Activated naive CD4-positive, alpha-beta T cell treated with anti-CD3 and anti-CD28 coated beads, Interleukin-2, amount 50 U/mL, for 16 hours (primary cell): ENCODE data around the gene FARS2.
"Not testable (repeated sequence)": the region's sequence is repeated elsewhere in the genome, so short reads cannot be mapped to it uniquely, and the experiment has no call there.

ENCODE experiments used
- DNase-seq: peaks from one replicate; pipeline ENCODE4 v3.0.0-alpha.2; 2020

Gene FARS2

DNA sequence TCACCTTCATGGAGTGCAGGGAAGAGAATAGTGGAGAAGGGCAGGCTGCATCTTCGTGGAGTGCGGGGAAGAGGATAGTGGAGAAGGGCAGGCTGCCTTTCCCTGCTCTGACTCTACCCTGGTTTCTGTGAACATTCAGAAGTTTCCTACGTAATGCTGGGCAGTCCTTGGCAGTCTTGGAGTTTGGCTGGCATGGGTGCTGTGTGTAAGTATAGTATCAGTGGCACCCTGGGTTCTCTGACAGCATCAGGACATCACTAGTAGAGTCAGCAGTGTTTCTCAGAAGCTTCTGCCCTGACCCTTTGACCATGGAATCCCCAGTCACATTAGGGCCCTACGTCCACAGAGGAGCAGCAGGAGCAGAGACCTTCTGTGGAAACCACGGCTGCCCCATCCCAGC, 392.5 kb downstream of the FARS2 start:
- DNase-seq, result no peak

DNA sequence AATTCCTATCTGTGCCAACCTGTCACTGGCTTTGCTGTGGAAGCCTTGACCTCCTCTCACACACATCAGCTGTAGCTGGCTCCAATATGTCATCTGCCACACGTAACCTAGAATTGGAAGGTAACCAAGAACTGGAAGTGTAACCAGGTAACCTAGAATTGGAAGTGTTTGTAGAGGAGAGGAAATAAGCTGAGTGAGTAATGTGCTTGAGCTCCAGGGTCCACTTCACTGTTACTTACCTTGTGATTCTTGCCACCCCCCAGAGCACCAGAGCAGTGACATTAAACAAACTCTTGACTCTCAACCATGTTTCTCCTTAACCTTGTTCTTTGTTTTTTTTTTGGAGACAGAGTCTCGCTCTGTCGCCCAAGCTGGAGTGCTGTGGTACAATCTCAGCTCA, 394.9 kb downstream of the FARS2 start:
- DNase-seq, result no peak

DNA sequence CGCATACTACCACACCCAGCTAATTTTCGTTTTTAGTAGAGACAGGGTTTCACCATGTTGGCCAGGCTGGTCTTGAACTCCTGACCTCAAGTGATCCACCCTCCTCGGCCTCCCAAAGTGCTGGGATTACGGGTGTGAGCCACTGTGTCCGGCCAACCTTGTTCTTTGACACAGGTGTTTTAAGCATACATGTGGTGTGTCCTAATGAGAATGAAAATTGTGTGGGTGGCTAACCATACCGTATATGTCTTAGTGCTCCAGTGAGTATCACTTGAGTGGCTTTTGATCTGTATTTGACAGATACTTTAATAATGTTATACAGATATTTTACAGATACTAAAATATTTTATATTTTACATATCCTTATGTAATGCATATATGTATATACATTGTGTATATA, 395.4 kb downstream of the FARS2 start:
- not testable (repeated sequence) for DNase-seq

DNA sequence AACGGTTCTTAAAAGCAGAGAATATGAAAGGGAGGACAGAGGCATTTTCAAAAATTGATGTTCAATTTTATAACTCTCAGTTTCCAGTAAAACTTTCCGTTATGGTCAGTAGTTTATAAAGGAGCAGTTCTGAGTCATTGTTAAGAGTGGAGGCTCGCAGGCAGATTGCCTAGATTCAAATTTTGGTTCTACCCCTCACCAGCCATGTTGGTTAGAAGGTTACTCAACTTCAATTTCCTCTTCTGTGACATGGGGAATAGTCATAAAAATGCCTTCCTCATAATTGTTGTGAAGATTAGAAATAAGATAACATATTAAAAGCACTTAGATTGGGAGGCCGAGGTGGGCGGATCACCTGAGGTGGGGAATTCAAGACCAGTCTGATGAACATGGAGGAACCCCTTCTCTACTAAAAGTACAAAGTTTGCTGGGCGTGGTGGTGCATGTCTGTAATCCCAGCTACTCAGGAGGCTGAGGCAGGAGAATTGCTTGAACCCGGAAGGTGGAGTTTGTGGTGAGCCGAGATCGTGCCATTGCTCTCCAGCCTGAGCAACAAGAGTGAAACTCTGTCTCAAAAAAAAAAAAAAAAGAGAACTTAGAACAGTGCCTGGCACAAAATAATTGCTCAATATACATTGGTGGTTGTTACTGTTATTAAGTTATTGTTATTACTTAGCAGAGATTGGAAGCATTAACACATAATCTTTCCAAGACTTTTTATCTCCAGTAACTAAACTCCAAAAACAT, 396.5 kb downstream of the FARS2 start:
- DNase-seq, result no peak

DNA sequence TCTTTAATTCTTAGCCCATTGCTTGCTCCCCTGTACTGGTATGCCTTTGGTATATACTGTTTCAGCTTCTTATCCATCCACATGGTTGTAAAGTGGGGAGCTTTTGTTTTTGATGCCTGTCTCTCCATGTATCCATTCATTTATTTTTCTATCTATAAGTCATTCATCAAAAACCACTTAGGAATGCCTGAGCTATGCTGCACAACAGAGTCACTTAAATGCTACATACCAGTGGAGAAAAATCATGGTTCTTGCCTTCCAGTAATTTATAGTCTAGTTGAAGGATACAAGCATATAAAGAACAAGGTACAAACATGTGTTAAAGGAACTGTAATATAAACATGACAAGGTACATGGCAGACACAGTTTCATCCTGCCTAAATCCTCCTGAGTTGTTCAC, 398.2 kb downstream of the FARS2 start:
- DNase-seq, result no peak

DNA sequence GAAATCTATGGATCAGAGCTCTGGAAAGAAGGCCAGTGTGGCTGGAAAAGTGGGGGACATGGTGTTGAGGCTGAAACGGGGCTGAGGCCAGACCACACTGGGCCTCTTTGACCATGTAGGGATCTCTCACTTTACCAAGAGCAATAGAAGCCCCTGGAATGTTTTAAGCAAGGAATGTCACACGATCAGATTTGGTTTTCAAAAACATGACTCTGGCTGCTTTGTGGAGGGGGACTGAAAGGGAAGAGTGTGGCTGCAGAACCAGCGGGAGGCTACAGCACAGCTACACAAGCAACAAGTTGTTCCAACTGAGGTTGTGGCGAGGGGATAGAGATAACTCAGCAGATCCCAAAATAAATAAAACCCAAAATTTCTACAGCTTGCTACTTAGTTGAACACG, 399.5 kb downstream of the FARS2 start:
- no peak for DNase-seq

DNA sequence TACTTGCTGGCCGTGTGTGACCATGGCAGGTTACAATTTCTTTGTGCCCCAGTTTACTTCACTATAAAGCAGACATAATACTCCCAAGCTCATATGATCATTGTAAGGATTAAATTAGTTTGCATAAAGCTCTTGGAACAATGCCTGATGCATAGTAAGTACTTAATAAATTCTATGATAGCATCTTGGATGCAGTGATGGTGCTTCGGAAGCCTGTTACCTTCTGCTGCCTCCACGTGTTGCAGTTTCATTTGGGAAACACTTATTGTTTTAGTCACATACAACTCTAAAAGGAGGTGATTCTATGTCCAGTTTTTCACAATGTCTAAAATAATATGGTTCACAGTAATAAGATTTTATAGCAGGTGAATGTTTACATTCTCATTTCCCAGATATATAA, 401.5 kb downstream of the FARS2 start:
- no peak for DNase-seq

DNA sequence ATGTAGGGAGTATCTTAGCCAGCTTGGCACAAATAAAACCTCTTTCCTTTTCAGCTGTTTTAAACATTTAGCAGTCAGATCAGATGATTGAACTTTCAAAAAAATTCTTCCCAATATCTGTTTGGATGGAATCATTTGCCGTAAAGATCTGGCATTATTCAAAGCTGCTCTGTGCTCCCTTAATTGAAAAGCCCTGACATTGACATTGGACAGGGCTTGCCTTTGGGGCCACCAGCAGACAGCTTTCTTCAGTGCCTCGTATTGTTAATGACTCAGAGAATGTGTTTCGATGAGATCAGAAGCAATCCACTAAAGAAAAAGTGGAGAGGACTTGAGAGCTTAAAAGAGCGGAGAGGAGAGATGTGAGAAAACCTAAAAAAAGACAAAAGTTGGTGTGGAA, 401.9 kb downstream of the FARS2 start:
- DNase-seq, result no peak

DNA sequence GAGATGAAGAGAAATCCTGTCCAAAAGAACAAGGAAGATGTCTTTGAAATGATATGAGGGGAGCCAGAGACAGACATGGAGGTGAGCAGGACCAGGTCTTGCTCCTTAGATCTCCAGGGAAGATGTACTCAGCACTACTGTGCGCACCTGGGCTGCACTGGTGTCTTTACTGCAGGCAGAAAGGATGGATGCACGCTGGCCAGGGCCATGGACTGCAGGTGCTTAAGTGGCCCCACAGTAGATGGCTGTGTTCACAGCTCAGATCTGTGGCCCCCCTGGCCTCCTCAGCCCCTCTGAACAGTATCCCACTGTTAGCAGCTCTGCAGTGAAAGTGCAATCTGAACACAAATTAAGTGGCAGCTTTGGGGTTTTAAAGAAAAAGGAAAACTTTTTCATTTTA, 402.4 kb downstream of the FARS2 start:
- no peak for DNase-seq

DNA sequence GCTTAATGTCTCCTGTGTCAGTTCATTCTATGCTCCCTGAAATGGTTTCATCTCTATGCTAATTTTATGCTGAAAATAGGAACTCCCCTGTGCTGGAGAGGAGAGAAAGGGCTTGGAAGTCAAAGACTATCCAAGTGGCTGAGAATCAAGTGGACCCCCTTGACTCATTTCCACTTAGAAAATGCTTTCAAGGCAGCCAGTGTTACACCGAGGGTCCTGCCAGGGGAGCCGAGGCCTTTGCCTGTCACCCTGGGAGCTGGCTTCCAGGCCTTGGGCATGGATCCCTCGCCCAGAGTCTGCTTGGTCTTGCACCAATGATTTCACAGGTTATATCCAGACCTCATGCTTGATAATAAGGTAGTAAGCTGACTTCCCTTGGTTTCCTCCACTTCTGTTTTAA, 402.8 kb downstream of the FARS2 start:
- no peak for DNase-seq

DNA sequence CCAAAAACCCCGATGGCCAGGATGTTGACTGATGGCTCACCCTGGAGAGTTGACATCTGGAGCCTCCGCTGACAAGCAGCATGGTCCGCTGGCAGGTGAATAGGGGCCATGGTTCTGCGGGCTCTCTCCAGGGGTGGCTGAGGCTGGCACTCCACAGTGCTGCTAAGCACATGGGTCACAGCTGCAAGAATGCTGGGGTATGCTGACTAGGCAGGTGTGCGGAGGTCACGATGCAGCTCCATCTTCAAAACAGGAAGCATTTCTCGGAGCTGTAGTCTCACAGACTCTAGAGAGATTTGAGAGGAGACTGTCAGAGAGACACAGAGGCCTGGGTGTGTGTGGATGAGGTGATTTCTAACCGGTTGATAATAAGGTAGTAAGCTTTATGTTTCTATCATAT, 403.9 kb downstream of the FARS2 start:
- DNase-seq, result peak; percentile 20

DNA sequence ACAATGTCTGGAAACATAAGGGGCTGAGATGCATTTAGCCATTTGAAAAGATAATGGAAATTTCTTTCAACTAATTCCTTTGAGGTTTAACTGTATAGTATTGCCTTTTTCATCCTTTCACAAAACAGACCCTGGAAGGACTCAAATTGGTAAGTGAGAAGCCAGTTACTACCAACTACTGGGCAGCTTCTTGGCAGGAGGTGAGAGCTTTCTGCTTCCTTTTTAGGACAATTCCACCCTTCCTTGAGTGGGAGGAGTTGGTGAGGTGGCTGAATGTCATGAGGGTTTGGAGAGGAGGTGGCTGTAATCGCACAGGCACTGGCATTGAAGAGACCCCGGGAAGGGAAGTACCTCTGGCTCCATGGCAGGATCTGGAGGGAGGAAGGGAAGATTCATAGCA, 404.4 kb downstream of the FARS2 start:
- no peak for DNase-seq

DNA sequence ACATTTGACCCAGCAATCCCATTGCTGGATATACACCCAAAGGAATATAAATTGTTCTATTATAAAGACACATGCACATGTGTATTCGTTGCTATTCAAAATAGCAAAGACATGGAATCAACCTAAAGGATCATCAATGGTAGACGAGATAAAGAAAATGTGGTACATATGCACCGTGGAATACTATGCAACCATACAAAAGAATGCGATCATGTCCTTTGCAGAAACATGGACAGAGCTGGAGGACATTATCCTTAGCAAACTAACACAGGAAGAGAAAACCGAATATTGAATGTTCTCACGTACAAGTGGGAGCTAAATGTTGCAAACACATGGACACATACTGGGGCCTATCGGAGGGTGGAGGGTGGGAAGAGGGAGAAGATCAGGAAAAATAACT, 405.4 kb downstream of the FARS2 start:
- no peak for DNase-seq

DNA sequence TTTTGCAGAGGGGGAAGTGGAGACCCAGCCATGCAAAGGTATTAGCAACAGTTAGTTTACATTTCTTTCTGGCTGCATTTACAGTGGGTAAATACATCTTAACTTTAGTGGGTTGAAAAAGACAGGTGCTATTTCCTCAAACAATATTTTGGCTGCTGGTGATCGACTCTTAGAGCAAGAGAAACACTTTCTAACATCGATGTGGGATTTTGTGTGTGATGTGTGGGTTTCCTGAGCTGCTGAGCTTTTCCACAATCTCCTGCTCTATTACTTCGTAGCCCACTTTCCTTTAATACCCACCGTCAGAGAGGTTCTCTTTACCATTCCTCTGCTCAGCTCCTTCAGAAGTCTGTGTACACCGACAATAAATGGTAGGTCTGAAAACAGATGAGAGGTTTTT, 406.4 kb downstream of the FARS2 start:
- DNase-seq, result no peak

DNA sequence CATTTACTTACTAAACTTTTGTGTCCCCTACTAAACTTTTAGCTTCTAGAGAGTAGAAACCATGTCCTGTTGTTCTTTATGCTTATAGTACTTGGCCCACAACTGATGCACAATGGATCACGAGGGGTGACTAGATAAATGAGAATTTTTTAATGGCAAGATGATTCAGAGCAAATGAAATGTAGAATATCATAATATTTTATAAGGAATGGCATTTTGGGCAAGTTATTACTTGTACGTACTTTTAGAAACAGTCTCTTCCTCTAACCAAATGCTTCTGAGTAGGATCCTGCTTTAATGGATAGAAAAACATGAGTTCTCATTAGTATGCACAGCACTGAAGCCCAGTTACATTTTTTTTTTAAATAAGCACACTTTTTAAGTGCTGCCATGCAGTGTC, 409.1 kb downstream of the FARS2 start:
- no peak for DNase-seq

DNA sequence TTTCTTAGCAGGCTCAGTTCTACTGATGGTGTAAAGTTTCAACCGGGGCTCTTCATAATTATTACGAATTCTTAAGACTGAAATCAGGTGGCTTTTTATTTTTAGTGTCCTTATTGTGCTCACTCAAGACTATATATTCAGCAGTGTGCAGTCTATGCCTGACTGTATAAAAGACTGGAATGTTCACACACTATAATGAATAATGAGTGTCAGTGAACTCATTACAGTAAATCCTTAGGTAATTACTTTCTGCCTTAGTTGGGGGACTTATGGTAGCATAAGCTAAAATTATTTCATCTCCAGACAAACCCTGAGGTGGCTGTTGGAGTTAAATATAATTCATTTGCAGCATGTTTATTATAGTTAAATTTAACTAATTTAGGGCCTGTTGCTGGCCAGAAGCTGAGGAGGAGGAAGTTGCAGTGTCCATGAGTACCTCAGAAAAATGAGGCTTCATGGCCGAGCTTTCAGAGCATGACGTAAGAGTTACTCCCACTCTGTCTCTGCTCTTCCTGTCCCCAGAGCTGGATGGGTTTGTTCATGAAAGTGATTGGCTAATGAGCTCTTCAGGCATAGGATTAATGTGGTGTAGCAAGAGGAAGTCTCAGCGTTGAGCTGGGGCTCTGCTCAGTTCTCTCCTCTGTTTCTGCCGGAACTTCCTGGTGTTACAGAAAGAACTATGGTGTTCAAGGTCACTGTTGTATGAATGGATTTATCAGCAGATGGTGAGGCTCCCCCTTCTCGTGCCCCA, 409.7 kb downstream of the FARS2 start:
- DNase-seq, result no peak

DNA sequence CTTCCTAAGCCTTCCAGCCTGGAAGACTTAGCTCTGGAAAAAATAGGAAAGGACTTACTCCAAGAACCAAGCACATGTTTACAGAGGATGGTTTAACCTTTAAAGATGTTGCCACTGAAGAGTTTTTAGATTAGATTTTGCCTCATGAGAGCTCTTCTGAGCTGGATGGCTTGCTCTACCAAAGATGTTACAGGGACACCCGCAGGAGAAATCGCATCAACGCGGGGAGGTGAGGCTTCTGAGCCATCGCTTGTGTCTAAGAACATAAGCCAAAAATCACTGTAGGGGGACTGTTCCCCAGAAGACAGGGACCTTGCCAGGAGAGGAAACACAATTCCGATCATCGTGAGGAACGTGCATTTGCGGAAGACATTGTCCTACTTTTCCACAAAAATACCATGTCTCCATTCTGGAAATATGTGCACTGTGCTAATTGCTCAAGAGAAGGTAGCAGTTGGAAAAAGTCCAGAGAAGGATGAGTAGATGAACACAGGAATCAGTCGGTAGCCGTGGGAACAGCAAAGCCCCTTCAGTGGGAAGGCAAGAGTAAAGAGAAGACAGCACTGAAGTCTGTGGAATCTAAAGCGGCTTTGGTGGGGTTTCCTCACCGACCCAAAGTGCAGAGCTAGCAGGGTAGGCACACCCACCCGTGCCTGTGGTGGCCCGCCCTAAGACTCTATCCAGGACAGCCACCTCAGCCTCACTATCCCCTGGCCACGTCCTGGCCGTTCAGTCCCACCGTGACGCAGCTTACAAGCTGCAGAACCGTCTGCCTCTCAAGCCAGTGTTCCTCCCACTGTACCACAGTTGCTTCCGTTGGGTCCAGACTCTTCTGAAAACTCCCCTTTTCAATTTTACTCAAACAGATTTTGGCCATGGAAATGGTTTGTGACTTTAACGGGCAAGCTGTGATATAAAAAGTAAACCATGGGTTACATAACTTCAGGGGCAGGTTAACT, 410.6 kb downstream of the FARS2 start:
- no peak for DNase-seq

DNA sequence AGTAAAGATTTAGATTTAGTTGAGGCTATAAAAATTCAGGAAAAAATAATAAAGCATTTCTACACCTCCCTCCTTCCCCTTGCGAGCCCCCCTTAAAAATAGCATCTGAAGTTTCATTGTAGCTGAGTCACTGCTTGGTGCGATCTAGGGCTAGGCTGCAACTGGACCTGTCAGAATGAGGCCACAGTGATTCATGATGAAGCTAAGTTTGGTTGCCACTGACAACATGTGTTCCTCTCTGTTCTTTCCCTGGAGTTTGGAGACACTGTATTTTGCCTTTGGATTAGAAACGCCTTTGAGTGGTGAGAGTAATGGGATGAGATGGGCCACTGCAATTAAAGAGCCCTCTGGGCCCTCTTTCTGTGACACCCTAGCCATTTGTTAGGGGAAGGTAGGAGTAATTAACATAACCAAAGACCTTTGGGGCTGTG, 411.3 kb downstream of the FARS2 start:
- no peak for DNase-seq

DNA sequence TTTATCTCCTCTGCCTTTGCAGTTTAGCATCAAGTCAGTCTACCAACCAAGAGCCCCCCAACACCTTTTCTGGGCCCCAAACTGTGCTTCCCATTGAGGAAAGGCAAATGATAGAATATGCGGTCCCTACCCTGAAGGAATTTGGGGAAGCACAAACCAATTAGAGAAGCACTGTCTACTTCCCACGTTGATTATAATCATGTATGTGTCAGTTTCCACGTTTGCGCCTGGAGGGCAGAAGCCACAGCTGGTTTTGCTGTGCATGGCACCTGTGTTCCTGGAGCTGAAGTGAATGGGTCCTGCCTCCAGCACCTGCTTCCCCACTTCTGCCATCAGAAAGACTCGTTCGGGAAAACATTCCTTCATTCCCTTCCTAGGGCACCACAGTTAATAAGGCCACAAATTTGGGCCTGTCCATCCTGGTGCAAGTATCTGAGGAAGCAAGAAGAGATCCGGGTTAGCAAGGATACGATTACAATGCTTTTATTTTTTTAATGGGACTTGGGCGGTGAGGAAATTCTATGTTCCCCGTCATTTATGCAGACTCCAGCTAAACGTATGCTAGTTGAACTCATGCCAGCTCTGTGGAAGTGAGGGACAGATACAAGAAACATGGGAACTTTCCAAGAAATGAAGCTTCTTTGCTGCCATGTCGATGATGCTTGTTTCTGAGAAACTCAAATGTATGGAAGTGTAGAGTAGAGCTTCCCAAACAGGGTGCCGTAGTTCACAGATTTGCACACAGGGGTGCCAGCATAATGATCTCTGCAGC, 411.9 kb downstream of the FARS2 start:
- DNase-seq, result no peak

DNA sequence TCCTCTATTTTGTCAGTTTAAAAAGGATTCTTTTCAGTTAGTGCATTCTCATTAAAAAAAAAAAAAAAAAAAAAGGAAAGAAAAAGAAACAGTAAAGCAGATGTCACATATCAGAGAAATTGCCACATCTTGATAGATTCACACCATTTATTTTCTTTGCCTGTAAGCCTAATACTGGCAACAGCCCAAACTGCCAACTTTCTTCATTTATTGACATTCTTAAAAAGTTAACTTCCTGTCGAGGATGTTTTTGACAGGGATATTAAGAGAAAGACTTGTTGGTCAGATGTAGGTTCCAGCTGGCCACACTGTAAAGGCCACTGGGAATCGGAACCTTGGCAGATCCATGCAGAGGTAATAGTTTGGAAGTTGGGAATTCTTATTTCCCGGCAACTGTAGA, 412.8 kb downstream of the FARS2 start:
- DNase-seq, result no peak

DNA sequence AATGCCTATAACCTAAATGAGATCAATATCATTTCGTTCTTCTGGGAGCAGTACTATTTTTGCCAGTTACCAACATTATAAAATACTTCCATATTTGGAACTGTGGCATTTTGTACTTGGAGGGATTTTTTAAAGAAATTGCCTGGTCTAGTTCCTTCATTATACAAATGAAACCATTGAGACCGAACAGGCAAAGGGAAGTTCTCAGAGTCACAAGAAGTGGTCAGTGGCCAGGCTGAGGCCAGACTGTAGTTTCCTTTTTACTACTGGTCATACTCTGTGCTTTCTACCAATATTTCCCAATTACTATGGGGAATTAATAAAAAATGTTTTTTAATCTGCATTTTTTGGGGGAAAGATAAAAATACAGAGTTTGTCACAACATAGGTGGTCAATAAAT, 413.4 kb downstream of the FARS2 start:
- no peak for DNase-seq

DNA sequence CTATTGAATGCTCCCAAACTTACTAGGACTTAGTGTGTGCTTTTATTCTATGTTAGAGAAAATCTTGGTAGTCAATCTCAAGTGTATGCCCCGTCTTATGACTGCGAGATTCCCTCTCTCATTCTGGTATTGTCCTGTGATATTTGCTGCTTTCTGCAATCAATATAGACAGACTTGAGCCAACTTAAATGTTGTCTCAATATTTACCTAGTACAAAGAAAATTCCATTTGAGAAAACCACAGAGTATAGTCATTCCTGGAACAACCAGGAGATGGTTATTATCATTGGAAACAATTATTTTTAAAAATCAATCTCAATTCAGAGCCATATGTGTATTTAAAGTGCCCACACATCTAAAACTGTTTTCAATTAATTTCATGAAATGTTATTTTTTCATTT, 415.4 kb downstream of the FARS2 start:
- DNase-seq, result no peak
